Measurements from ENCODE around the gene CCSAP.

DNA sequence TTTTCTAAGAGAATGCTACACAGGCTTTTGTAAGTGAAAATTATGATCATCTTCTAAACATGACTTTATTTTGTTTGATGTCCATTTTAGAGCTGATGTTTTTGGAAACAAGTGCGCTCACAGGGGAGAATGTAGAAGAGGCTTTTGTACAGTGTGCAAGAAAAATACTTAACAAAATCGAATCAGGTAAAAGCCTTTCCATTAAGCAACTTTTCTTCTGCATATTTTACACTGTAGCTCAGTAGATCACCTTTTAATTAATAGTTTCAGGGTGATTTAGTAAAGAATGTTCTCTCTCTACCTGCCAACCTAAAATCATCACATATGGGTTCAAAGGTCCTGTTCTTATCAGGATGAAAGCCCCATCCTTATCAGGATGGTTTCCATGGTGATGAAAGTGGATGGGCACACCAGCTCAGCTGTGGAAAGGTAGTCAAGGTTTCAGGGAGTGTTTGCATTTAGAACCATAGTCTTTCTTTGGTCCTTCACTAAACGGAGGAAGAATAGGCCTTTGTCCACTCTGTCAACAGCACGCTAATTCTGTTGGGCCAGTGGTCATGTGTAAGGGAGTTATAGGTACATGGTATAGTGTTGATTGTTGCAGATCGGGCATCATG, 43.9 kb downstream of the CCSAP start:
- TF ChIP-seq, protein P1, sequence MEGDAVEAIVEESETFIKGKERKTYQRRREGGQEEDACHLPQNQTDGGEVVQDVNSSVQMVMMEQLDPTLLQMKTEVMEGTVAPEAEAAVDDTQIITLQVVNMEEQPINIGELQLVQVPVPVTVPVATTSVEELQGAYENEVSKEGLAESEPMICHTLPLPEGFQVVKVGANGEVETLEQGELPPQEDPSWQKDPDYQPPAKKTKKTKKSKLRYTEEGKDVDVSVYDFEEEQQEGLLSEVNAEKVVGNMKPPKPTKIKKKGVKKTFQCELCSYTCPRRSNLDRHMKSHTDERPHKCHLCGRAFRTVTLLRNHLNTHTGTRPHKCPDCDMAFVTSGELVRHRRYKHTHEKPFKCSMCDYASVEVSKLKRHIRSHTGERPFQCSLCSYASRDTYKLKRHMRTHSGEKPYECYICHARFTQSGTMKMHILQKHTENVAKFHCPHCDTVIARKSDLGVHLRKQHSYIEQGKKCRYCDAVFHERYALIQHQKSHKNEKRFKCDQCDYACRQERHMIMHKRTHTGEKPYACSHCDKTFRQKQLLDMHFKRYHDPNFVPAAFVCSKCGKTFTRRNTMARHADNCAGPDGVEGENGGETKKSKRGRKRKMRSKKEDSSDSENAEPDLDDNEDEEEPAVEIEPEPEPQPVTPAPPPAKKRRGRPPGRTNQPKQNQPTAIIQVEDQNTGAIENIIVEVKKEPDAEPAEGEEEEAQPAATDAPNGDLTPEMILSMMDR (IDR thresholded peaks at IDR 0.05) = no peak
- TF ChIP-seq POLR2AphosphoS5 (IDR thresholded peaks at IDR 0.05) (no peak), POLR2A (IDR thresholded peaks at IDR 0.05) (no peak), EP300 (IDR thresholded peaks at IDR 0.05) (no peak)
